CD14-positive monocyte (primary cell): Measurements from ENCODE around the gene MUTYH. TPM values are rescaled to one million over a fixed set of nuclear protein-coding genes. Genes with fewer than 3 reads are reported as not detected.

ENCODE experiments used
- DNase-seq, 3 donors: peaks; one replicate each; pipeline ENCODE4 v3.0.0-alpha.2; 2011 to 2022
- H2AFZ ChIP-seq: 2 replicates; pipeline ENCODE4 v1.6.0; 2012; ENCODE audit warnings: mild to moderate bottlenecking, low read depth, low read length, inconsistent platforms; ENCODE audit not compliant: insufficient read depth, poor library complexity, severe bottlenecking
- H3K27ac ChIP-seq, 2 donors: 1 replicate in 1 of 2; 2 replicates in 1 of 2; pipeline ENCODE4 v1.5.1; 2012 to 2013; ENCODE audit warnings: low read length in 2 of 2, control low read depth in 1 of 2, inconsistent platforms in 1 of 2, low read depth in 1 of 2, mild to moderate bottlenecking in 1 of 2
- H3K27me3 ChIP-seq, 2 donors: one replicate each; pipeline versions ENCODE4 v1.6.0 to v1.6.1; 2011 to 2013; ENCODE audit warnings: low read length in 2 of 2; ENCODE audit not compliant: control insufficient read depth in 2 of 2, insufficient read depth in 2 of 2
- H3K36me3 ChIP-seq, 2 donors: replicated peaks in 1 of 2; 1 replicate in 1 of 2; 2 replicates in 1 of 2; pipeline versions ENCODE4 v1.5.1 to v1.6.1; 2012 to 2013; ENCODE audit warnings: low read length in 2 of 2, control low read depth in 1 of 2, inconsistent platforms in 1 of 2, mild to moderate bottlenecking in 1 of 2; ENCODE audit not compliant: insufficient read depth in 2 of 2, control insufficient read depth in 1 of 2
- H3K4me1 ChIP-seq, 2 donors: 1 replicate in 1 of 2; 2 replicates in 1 of 2; pipeline versions ENCODE4 v1.5.1 to v1.6.1; 2012 to 2013; ENCODE audit warnings: low read length in 2 of 2, control low read depth in 1 of 2, inconsistent platforms in 1 of 2, mild to moderate bottlenecking in 1 of 2, moderate library complexity in 1 of 2; ENCODE audit not compliant: insufficient read depth in 2 of 2, control insufficient read depth in 1 of 2
- H3K4me2 ChIP-seq: replicated peaks from 2 replicates; pipeline ENCODE3; 2012; ENCODE audit warnings: low read length, moderate library complexity, mild to moderate bottlenecking; ENCODE audit not compliant: poor library complexity, severe bottlenecking; ENCODE audit errors: extremely low read depth
- H3K4me3 ChIP-seq, 3 experiments: fragments of 200-600 bp in 1 of 3; sonication (generic) in 1 of 3; replicated peaks in 1 of 3; 1 replicate in 2 of 3; 2 replicates in 1 of 3; pipeline ENCODE4 v1.5.1; 2011 to 2013; ENCODE audit warnings: low read length in 3 of 3, mild to moderate bottlenecking in 3 of 3, control low read depth in 2 of 3, low read depth in 2 of 3, inconsistent platforms in 1 of 3, moderate library complexity in 1 of 3
- H3K79me2 ChIP-seq: 2 replicates; pipeline ENCODE4 v1.6.0; 2012; ENCODE audit warnings: mild to moderate bottlenecking, control low read depth, inconsistent platforms, low read length, moderate library complexity; ENCODE audit not compliant: insufficient read depth
- H3K9ac ChIP-seq: 2 replicates; pipeline ENCODE4 v1.6.0; 2017; ENCODE audit warnings: low read length, mild to moderate bottlenecking; ENCODE audit not compliant: insufficient read depth, poor library complexity, severe bottlenecking
- H3K9me3 ChIP-seq, 2 donors: replicated peaks in 1 of 2; 1 replicate in 1 of 2; 2 replicates in 1 of 2; pipeline versions ENCODE4 v1.5.1 to v1.6.1; 2012 to 2013; ENCODE audit warnings: low read length in 2 of 2, control low read depth in 1 of 2; ENCODE audit not compliant: control insufficient read depth in 1 of 2, insufficient read depth in 1 of 2
- H4K20me1 ChIP-seq: 2 replicates; pipeline ENCODE4 v1.6.0; 2012; ENCODE audit warnings: mild to moderate bottlenecking, low read length, control low read depth, moderate library complexity; ENCODE audit not compliant: insufficient read depth
- H3K27ac Mint-ChIP-seq, 7 donors: one replicate each; pipeline ENCODE4 v1.8.0; 2020; ENCODE audit warnings: mild to moderate bottlenecking in 7 of 7, mixed read lengths in 7 of 7, moderate library complexity in 6 of 7, inconsistent platforms in 2 of 7
- H3K27me3 Mint-ChIP-seq, 3 donors: one replicate each; pipeline ENCODE4 v1.8.0; 2021 to 2022; ENCODE audit warnings: low read depth in 3 of 3, mild to moderate bottlenecking in 3 of 3, mixed read lengths in 3 of 3, moderate library complexity in 3 of 3, inconsistent platforms in 1 of 3
- H3K36me3 Mint-ChIP-seq, 2 donors: one replicate each; pipeline ENCODE4 v1.8.0; 2020; ENCODE audit warnings: mixed read lengths in 2 of 2, inconsistent platforms in 1 of 2, mild to moderate bottlenecking in 1 of 2
- H3K4me1 Mint-ChIP-seq: one replicate; pipeline ENCODE4 v1.8.0; 2020; ENCODE audit warnings: mild to moderate bottlenecking, mixed read lengths
- H3K4me3 Mint-ChIP-seq, 2 donors: one replicate each; pipeline ENCODE4 v1.8.0; 2020; ENCODE audit warnings: mild to moderate bottlenecking in 2 of 2, mixed read lengths in 2 of 2, moderate library complexity in 1 of 2
- H3K9me3 Mint-ChIP-seq, 7 donors: one replicate each; pipeline ENCODE4 v1.8.0; 2020 to 2022; ENCODE audit warnings: mixed read lengths in 7 of 7, mild to moderate bottlenecking in 6 of 7, moderate library complexity in 6 of 7, inconsistent platforms in 2 of 7
- CTCF ChIP-seq: fragments of 200-600 bp; IDR thresholded peaks from one replicate; pipeline ENCODE4 v1.8.0; 2022; ENCODE audit warnings: antibody characterized with exemption, mild to moderate bottlenecking
- WGBS: methylation state at CpG from one replicate; pipeline ENCODE4 v1.1.5; 2013; ENCODE audit warnings: missing lambda C conversion rate; ENCODE audit not compliant: insufficient coverage; 5-methylcytosine and 5-hydroxymethylcytosine counted together
- intact Hi-C, 2 donors: fragments of 100-400 bp; cut with micrococcal nuclease; formaldehyde crosslinking; loops; one replicate each; pipeline versions ENCODE4 v1.15.0 to v1.15.1; 2023
- polyA plus RNA-seq, 3 donors: library from polyadenylated mRNA; depleted of rRNA in 1 of 3; unstranded in 2 of 3; stranded (reverse) in 1 of 3; fragments of 300-500 nt in 2 of 3; fragments of >200 nt in 1 of 3; fragmentation: Illumina TruSeq in 2 of 3; gene quantifications; 1 replicate in 2 of 3; 2 replicates in 1 of 3; pipeline ENCODE4 v1.2.3, GENCODE V29; 2012 to 2021

The MUTYH gene
- polyA plus RNA-seq, 3 donors, result 6.7 to 22.9 (median 8.1) TPM

GRCh38 chr1:45355683-45356082 is 15.4 kb upstream of the MUTYH start:
- TF ChIP-seq CTCF, result no peak
- no peaks in the 10 kb centered on the region for H3K27me3 Mint-ChIP-seq
- intact Hi-C loops, result no loop called here
- no peak overlapping the region for H3K4me3 Mint-ChIP-seq
- Histone ChIP-seq H2AFZ (no peak overlapping the region), H3K4me1 (peaks cover 5 to 8% of the 10 kb centered on the region in 2 donors), H4K20me1 (no peaks in the 10 kb centered on the region), H3K27me3 (no peaks in the 10 kb centered on the region), H3K9ac (no peak overlapping the region), H3K4me2 (no peak overlapping the region), H3K79me2 (no peaks in the 10 kb centered on the region), H3K27ac (no peak overlapping the region), H3K4me3 (no peak overlapping the region), H3K36me3 (peaks cover 0 to 4% of the 10 kb centered on the region in 2 donors), H3K9me3 (no peaks in the 10 kb centered on the region)
- WGBS, result 18% methylated on average over 1 of the region's 2 CpGs
- no peak for DNase-seq
- H3K9me3 Mint-ChIP-seq, result no peaks in the 10 kb centered on the region
- peaks cover 2 to 9% of the 10 kb centered on the region in 2 donors for H3K36me3 Mint-ChIP-seq
- H3K4me1 Mint-ChIP-seq, result peaks cover 8% of the 10 kb centered on the region
- peak overlapping the region in 1 of 7 donors; percentile 31 for H3K27ac Mint-ChIP-seq

- peaks cover under 1% of the 10 kb centered on the region for H3K4me1 Mint-ChIP-seq
- Histone ChIP-seq H4K20me1 (no peaks in the 10 kb centered on the region), H3K4me1 (peaks cover under 1 to 3% of the 10 kb centered on the region in 2 donors), H3K4me2 (no peak overlapping the region), H3K36me3 (peaks cover 0 to 4% of the 10 kb centered on the region in 2 donors), H3K79me2 (no peaks in the 10 kb centered on the region), H3K27ac (no peak overlapping the region), H3K4me3 (no peak overlapping the region), H3K27me3 (no peaks in the 10 kb centered on the region), H2AFZ (no peak overlapping the region), H3K9ac (no peak overlapping the region), H3K9me3 (no peaks in the 10 kb centered on the region)
- TF ChIP-seq CTCF, result no peak
- H3K27ac Mint-ChIP-seq, result no peak overlapping the region
- no peak overlapping the region for H3K4me3 Mint-ChIP-seq
- intact Hi-C loops, result no loop called here
- H3K36me3 Mint-ChIP-seq, result peaks cover 4 to 9% of the 10 kb centered on the region in 2 donors
- H3K9me3 Mint-ChIP-seq, result no peaks in the 10 kb centered on the region
- DNase-seq, result no peak
- H3K27me3 Mint-ChIP-seq, result no peaks in the 10 kb centered on the region
- no CpG with 5 or more reads among the region's 4 CpGs for WGBS
Measured at GRCh38 chr1:45354838-45355237, 14.6 kb upstream of the MUTYH start.
